OCI-LY7 (cell line): ENCODE measurements around the gene TSR3. TPM values are rescaled to one million over a fixed set of nuclear protein-coding genes. Genes with fewer than 3 reads are reported as not detected.

ENCODE experiments used
- BruUV-seq: library from RNA; stranded (reverse); fragments of 400-500 nt; replicated peaks from 2 replicates; lab custom pipeline; 2021; lab: Mats Ljungman, UMichigan
- CTCF ChIA-PET: fragments of 300-600 bp; sonication (Branson Sonifier 250); formaldehyde crosslinking; loops from one replicate; lab custom pipeline; 2022; ENCODE audit warnings: antibody characterized with exemption; ENCODE audit not compliant: unreplicated experiment; lab: Charles Lee
- POLR2A ChIA-PET: fragments of 300-600 bp; sonication (Branson Sonifier 250); formaldehyde crosslinking; loops from one replicate; lab custom pipeline; 2022; ENCODE audit warnings: antibody characterized with exemption; lab: Charles Lee
- DNase-seq: peaks from one replicate; pipeline ENCODE4 v3.0.0-alpha.2; 2015; ENCODE audit warnings: low spot score
- H2AFZ ChIP-seq: fragments of 200-600 bp; sonication (generic), shearing (Covaris generic); 2 replicates; pipeline ENCODE4 v1.6.1; 2014; ENCODE audit warnings: mild to moderate bottlenecking, antibody characterized with exemption, low read length, moderate library complexity
- H3K27ac ChIP-seq: fragments of 200-600 bp; sonication (generic); 2 replicates; pipeline ENCODE4 v1.5.1; 2014; ENCODE audit warnings: mixed run types, low read depth, mild to moderate bottlenecking, moderate library complexity, low read length, inconsistent platforms; ENCODE audit not compliant: poor library complexity, severe bottlenecking
- H3K36me3 ChIP-seq: fragments of 200-600 bp; sonication (generic); 2 replicates; pipeline ENCODE4 v1.6.1; 2014; ENCODE audit warnings: mild to moderate bottlenecking, antibody characterized with exemption, low read length, moderate library complexity, mixed read lengths; ENCODE audit not compliant: insufficient read depth
- H3K4me1 ChIP-seq: fragments of 200-600 bp; sonication (generic); 2 replicates; pipeline ENCODE4 v1.5.1; 2014; ENCODE audit warnings: mild to moderate bottlenecking, low read length; ENCODE audit not compliant: insufficient read depth, poor library complexity, severe bottlenecking
- H3K4me2 ChIP-seq: fragments of 200-600 bp; sonication (generic); 2 replicates; pipeline ENCODE4 v1.6.1; 2014; ENCODE audit warnings: mild to moderate bottlenecking, low read length
- H3K4me3 ChIP-seq: fragments of 200-600 bp; sonication (generic); 2 replicates; pipeline ENCODE4 v1.5.1; 2014; ENCODE audit warnings: mild to moderate bottlenecking, low read depth, low read length; ENCODE audit not compliant: poor library complexity, severe bottlenecking
- H3K79me2 ChIP-seq: fragments of 200-600 bp; sonication (generic); 2 replicates; pipeline ENCODE4 v1.6.1; 2016; ENCODE audit warnings: low read depth, mild to moderate bottlenecking, low read length, moderate library complexity, mixed read lengths; ENCODE audit not compliant: insufficient read depth
- H3K9me2 ChIP-seq: fragments of 200-600 bp; sonication (generic); 2 replicates; pipeline ENCODE4 v1.6.1; 2016; ENCODE audit warnings: mild to moderate bottlenecking, low read length, mixed read lengths; ENCODE audit not compliant: insufficient read depth
- H3K9me3 ChIP-seq: fragments of 200-600 bp; sonication (generic); 2 replicates; pipeline ENCODE4 v1.6.1; 2014; ENCODE audit warnings: mild to moderate bottlenecking, mixed run types, low read length, mixed read lengths
- H4K20me1 ChIP-seq: fragments of 200-600 bp; sonication (generic); 2 replicates; pipeline ENCODE4 v1.6.1; 2014; ENCODE audit warnings: mild to moderate bottlenecking, antibody characterized with exemption, low read length, moderate library complexity, mixed read lengths; ENCODE audit not compliant: insufficient read depth
- EZH2phosphoT487 ChIP-seq: fragments of 200-600 bp; sonication (generic); IDR thresholded peaks from 2 replicates; pipeline ENCODE4 v1.6.1; 2018; ENCODE audit warnings: low read depth, borderline replicate concordance, mild to moderate bottlenecking, mixed run types, antibody characterized with exemption, low read length, moderate library complexity, mixed read lengths
- intact Hi-C: fragments of 100-400 bp; cut with micrococcal nuclease; formaldehyde crosslinking; loops from one replicate; pipeline ENCODE4 v1.10.0; 2022; ENCODE audit not compliant: unreplicated experiment
- total RNA-seq, 2 experiments: library from RNA; depleted of rRNA in 1 of 2; stranded (reverse); fragments of >200 nt in 1 of 2; shearing (Covaris generic) in 1 of 2; gene quantifications; 2 replicates each; pipeline ENCODE4 v1.2.3, GENCODE V29; 2014 to 2022
- TF ChIP-seq, protein P1 (sequence below): fragments of 200-600 bp; sonication (generic); conservative IDR thresholded peaks from 2 replicates; pipeline ENCODE4 v1.5.1; 2014; ENCODE audit warnings: mild to moderate bottlenecking, antibody characterized with exemption, low read length, moderate library complexity, mixed read lengths

TSR3 gene
- total RNA-seq, 2 experiments from 2014 or later = 47.2 to 75.8 TPM

DNA sequence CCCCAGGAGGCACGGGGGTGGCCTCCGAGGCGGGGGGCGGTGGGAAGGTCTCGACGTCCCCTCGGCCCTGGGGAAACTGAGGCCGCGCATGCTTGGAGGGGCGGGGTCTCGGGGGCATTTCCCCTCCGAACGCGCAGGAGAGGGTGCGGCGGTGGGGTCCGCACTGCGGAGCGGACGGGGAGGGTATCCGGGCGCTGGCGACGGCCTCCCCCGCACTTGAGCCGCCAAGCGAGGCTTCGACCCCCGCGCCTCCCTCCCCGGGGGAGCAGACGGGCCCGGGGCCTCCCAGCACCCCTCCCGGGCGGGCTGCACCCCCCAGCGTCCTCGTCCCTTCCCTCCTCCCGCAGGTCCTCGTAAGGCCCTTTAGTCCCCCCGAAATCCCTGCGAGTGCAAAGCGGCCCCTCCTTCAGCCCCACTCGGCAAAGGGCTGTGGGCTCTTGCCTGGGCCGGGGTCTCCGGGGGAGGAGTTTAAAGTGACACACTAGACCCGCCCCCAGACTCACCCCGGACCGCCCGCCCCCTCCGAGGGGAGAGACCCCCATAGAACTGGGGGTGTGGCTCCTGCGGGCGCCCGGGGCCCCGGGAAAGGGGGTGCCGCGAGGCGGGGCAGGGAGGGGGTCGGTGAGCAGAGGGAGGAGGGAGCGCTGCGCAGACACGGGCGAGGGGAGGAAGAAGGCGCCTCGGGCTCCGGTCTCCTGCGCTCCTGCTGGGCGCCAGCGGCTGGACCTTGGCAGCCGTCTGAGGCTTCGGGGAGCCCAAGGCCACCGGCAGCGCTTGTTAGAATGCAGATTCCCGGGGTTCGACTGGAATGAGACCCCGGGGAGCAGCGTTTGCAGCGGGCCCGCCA lies 17.6 kb downstream of the TSR3 start:
- H3K79me2 ChIP-seq = no peaks in the 10 kb centered on the region
- H3K4me3 ChIP-seq = no peak overlapping the region
- peaks cover 31% of the 10 kb centered on the region for H3K4me1 ChIP-seq
- CTCF ChIA-PET = no interaction called here
- intact Hi-C loops = no loop called here
- no peak overlapping the region for H3K27ac ChIP-seq
- no peak for DNase-seq
- no peak overlapping the region for H2AFZ ChIP-seq
- POLR2A ChIA-PET = no interaction called here
- no peak overlapping the region for H3K4me2 ChIP-seq
- H4K20me1 ChIP-seq = no peaks in the 10 kb centered on the region
- no peaks in the 10 kb centered on the region for H3K9me3 ChIP-seq
- H3K9me2 ChIP-seq = no peaks in the 10 kb centered on the region
- TF ChIP-seq EZH2phosphoT487 = no peak
- TF ChIP-seq, protein P1, sequence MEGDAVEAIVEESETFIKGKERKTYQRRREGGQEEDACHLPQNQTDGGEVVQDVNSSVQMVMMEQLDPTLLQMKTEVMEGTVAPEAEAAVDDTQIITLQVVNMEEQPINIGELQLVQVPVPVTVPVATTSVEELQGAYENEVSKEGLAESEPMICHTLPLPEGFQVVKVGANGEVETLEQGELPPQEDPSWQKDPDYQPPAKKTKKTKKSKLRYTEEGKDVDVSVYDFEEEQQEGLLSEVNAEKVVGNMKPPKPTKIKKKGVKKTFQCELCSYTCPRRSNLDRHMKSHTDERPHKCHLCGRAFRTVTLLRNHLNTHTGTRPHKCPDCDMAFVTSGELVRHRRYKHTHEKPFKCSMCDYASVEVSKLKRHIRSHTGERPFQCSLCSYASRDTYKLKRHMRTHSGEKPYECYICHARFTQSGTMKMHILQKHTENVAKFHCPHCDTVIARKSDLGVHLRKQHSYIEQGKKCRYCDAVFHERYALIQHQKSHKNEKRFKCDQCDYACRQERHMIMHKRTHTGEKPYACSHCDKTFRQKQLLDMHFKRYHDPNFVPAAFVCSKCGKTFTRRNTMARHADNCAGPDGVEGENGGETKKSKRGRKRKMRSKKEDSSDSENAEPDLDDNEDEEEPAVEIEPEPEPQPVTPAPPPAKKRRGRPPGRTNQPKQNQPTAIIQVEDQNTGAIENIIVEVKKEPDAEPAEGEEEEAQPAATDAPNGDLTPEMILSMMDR = no peak
- H3K36me3 ChIP-seq = no peaks in the 10 kb centered on the region
- no TSS peak for BruUV-seq

DNA sequence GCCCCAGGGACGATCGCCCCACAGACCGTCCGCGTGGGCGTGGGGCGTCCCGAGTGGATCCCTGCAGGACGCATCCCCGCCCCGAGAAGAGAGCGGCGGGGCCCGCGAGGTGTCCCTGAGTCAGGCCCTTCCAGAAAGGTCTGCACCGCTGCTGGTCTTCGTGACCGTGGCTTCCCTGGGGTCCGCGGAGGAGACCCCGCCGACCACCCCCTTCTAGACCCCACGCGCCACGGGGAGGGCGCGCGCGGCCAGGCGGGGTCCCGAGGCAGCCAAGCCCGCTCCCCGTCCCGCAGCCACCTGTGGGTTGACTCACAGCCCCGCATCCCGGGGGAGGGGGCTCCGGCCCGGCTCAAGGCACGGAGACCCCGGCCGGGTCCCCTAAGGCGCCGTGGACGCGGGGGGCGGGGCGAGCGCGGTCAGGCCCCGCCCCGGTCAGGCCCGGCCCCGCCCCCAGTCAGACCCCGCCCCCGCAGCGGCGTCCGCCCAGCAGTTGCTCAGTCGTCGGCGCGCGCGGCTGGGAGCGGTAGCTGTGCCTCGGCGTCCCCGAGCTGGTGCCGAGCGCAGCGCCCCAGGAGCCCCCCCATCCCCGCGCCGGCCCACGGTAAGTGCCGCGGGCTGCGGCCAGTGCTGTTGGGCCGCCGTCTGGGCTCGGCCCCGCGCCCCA lies 18.4 kb downstream of the TSR3 start, which contains the start of gene BAIAP3:
Gene BAIAP3 (plus strand): TSS at position 497 of the 664 bp plus-strand sequence. CDS start 4,905 bp downstream, outside the sequence.
- ChIA-PET CTCF (no interaction called here), POLR2A (no interaction called here)
- DNase-seq = peak; percentile 49
- H3K27ac ChIP-seq = peak within 1 kb of the TSS; percentile 71
- no peaks in the 10 kb centered on the region for H3K9me3 ChIP-seq
- H3K79me2 ChIP-seq = no peaks in the 10 kb centered on the region
- TF ChIP-seq, protein P1 = no peak
- no peak for TF ChIP-seq EZH2phosphoT487
- peak within 1 kb of the TSS; percentile 79; the same call in 1 of the 2 replicates for H3K4me2 ChIP-seq
- H4K20me1 ChIP-seq = no peaks in the 10 kb centered on the region
- no TSS peak for BruUV-seq
- no peaks in the 10 kb centered on the region for H3K9me2 ChIP-seq
- H3K4me1 ChIP-seq = peaks cover 31% of the 10 kb centered on the region
- no peak within 1 kb of the TSS for H3K4me3 ChIP-seq
- intact Hi-C loops = no loop called here
- H2AFZ ChIP-seq = no peak within 1 kb of the TSS; the same call in 1 of the 2 replicates
- no peaks in the 10 kb centered on the region for H3K36me3 ChIP-seq
